Medulla oblongata (tissue), 1 donor: ENCODE measurements around the gene TM9SF3.
A peak's percentile ranks its signal among the peaks of the same experiment; 100 is the strongest.
"Not testable (repeated sequence)": the region's sequence is repeated elsewhere in the genome, so short reads cannot be mapped to it uniquely, and the experiment has no call there.

Experiments
- DNase-seq: peaks from one replicate; pipeline ENCODE4 v3.0.0-alpha.2; 2015; ENCODE audit errors: extremely low spot score

The TM9SF3 gene

GRCh38 chr10:96568402-96568801 is 18.4 kb downstream of the TM9SF3 start:
- DNase-seq = no peak

DNA sequence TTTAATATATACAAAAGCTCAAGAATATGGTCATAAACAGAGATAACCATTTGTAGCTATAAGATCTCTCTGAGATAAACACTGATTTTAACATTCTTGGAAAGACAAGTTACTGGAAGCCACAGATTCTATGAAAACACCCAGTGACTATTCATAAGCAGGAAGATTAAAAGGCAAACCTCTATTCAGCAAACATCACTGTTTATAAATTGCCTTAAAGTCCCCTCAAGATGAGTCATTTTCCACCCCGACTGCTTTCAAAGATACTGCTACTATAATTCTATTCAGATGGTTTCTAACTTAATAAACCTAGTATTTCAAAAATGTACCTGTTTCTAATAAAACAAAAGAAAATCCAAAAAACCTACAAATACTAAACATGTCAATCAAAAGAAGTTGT is 21.0 kb downstream of the TM9SF3 start:
- DNase-seq = no peak

DNA sequence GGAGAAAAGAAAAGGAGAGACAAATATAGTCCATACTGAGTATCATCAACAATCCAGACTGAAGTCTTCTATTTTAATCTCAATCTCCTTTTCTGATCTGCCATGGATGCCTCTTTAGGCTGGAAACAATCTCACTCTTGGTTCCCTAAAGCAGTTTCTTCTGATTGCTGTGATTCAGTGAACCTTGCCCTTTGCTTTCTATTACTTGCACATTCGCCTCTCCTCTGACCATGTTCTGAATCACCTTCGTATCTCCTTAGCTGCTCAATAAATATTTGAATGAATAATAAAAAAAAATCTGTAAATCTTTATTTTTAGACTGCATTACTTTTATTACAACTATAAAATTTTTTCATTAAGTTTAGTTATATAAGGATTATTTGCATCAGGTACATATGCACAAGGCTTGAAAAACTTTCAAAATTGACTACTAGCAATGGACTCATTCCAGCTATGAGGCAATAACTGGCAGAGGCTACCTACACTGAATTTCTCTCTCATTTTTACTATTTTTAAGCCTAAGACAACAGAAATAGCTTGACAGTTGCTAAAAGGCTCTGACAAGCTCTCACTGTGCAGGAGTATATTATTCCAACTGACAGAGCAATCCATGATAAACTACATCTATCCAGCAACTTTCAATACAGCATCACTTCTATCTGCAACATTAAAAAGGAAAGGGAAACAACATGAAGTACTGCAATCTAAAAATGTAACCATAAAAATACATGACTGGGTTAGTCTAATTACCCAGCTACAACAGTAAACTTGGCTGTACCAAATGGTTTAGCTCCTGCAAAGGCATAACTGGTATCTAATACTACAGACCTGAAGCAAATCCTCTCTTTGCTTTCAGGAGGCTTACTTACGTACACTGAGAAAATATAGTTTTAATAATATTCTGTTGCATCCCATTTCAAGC is 25.6 kb downstream of the TM9SF3 start:
- DNase-seq = no peak

- DNase-seq = no peak
Observed at GRCh38 chr10:96560489-96560888, 26.3 kb downstream of the TM9SF3 start.

- DNase-seq = peak; percentile 29
Observed at GRCh38 chr10:96556003-96556402, 30.8 kb downstream of the TM9SF3 start.

- DNase-seq = no peak
Observed at GRCh38 chr10:96555330-96555729, 31.5 kb downstream of the TM9SF3 start.

DNA sequence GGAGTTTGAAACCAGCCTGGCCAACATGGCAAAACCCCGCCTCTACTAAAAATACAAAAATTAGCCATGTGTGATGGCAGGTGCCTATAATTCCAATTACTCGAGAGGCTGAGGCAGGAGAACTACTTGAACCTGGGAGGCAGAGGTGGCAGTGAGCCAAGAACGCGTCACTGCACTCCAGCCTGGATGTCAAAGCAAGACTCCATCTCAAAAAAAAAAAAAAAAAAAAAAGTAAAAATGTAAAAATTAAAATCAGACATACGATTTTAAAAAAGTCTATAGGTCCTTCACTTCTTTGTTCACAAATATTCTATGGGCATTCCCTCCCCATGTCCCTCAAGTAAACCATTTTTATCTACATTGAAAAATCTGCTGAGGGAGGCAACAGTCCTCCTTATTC is 38.2 kb downstream of the TM9SF3 start:
- DNase-seq = no peak

GRCh38 chr10:96545558-96545957 is 41.3 kb downstream of the TM9SF3 start:
- not testable (repeated sequence) for DNase-seq

- DNase-seq = no peak
Observed at GRCh38 chr10:96541921-96542320, 44.9 kb downstream of the TM9SF3 start.

- DNase-seq = no peak
Observed at GRCh38 chr10:96540240-96540639, 46.6 kb downstream of the TM9SF3 start.

GRCh38 chr10:96538683-96539082 is 48.1 kb downstream of the TM9SF3 start:
- no peak for DNase-seq

DNA sequence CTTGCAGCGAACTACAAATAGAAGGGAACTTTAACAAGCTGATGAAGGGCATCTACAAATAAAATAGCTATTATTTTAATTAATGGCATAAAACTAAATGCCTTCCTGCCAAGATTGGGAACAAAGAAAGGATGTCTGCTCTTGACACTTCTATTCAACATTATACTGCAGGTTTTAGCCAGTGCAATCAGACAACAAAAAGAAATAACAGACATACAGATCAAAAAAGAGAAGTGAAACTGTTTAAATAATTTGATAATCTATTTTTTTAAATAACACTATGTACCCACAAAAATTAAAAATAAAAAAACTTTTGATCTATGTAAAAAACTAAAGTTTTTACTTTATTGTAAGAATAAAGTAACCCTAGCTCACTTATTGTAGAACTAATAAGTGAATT is 50.7 kb downstream of the TM9SF3 start:
- no peak for DNase-seq

DNA sequence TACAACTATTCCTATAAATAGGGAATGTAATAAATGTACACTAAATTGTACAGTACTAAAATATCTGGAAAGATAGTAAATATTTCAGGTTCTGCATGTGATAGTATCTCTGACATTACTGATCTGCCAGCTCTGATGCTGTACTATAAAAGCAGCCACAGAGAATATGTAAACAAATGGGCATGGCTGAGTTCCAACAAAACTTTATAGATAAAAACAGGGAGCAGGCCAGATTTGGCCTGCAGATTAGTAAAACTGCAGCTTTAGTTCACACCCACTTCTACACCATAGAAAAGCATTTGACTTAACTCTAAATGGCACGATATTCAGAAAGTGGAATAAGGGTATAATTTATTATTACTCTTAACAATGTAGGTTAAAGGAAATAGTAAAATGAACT is 54.3 kb downstream of the TM9SF3 start:
- no peak for DNase-seq

GRCh38 chr10:96529634-96530279 is 57.1 kb downstream of the TM9SF3 start:
- no peak for DNase-seq

DNA sequence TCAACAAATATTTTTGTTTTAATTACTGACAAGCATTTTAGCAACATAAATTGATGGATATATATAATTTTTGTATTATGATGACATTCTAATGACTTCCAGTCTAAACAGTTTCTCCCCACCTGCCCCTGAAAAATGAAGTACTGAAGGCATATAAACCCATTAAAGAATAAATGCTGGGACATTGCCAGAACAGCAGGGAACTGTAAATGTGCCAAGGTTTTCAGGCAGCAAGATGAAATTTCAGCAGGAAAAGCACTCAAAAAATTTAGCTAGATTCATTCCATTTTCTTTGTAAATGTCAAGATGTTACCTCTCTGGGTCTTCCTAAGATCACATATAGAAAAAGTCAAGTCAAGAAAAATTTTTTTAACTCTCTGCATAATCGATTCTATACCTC is 62.1 kb downstream of the TM9SF3 start:
- DNase-seq = no peak

GRCh38 chr10:96517284-96517683 is 69.5 kb downstream of the TM9SF3 start:
- no peak for DNase-seq

DNA sequence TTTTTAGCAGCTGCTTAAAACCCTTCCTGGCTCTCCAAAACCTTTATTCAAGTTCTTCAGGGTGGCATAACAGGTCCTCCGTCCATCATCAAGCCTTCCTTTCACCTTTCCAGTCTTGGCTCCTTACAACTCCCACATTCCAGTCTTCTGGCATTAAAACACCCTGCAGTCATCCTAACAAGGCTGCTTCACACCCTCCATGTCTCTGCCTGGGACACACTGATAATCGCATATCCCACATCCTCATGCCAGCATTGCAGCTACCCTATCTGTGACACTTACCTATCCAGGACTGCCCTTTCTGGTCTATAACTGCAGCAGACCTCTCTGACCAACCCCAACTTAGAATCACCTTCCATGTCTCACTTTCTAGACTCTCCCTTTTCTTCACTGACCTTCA is 70.5 kb downstream of the TM9SF3 start:
- no peak for DNase-seq

- peak; percentile 89 for DNase-seq
Observed at GRCh38 chr10:96513698-96514561, 72.9 kb downstream of the TM9SF3 start, which contains the start of gene TLL2. Gene TLL2, minus strand, starts transcription at chr10:96513926. Its CDS starts 241 bp downstream, at chr10:96513685.

GRCh38 chr10:96513305-96513697 is 73.5 kb downstream of the TM9SF3 start:
- DNase-seq = no peak

GRCh38 chr10:96512524-96513304 is 74.1 kb downstream of the TM9SF3 start:
- DNase-seq = peak; percentile 4
